ENCODE results near the gene GALNT10.
A peak's percentile ranks its signal among the peaks of the same experiment; 100 is the strongest.

DNA sequence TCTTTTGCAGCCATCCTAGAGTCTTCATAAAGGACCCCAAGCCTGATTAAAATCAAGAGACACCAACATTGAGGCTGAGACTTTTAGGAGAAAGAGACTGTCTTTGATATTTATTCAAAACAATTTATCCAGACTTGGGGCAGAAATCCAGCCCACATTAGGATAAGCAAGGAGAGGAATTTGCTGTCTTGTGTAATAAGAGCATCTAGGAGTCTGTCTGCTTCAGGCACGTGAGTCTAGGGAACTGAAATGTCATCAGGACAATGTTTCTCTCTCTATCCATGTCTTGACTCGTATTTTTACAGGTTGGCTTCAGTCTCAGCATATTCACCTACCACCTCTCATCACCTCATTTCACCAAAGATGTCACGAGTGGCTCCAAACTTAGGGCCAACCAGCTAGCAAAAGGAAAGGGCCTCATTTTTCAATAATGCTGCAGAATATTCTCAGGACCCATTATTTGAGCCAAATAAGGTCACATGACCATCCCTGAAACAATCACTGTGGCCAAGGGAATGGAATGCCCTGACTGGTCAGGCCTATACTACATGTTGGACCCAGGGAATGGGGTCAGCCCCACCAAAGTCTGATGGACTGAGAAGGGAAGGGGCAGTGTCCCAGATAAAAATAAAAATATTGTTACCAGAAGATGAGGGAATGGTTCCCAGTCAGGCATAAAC lies 184.9 kb downstream of the GALNT10 start:
- TF ChIP-seq CEBPB (IDR thresholded peaks at IDR 0.05; ENCODE audit: low read depth, low read length) (peak; percentile 69), RFX5 (IDR thresholded peaks at IDR 0.05; ENCODE audit: low read depth, low read length) (no peak), POLR2A (IDR thresholded peaks at IDR 0.05; ENCODE audit: low read depth, low read length) (no peak), SMC3 (IDR thresholded peaks at IDR 0.05; ENCODE audit: low read depth, low read length) (no peak)
- TF ChIP-seq, protein P1, sequence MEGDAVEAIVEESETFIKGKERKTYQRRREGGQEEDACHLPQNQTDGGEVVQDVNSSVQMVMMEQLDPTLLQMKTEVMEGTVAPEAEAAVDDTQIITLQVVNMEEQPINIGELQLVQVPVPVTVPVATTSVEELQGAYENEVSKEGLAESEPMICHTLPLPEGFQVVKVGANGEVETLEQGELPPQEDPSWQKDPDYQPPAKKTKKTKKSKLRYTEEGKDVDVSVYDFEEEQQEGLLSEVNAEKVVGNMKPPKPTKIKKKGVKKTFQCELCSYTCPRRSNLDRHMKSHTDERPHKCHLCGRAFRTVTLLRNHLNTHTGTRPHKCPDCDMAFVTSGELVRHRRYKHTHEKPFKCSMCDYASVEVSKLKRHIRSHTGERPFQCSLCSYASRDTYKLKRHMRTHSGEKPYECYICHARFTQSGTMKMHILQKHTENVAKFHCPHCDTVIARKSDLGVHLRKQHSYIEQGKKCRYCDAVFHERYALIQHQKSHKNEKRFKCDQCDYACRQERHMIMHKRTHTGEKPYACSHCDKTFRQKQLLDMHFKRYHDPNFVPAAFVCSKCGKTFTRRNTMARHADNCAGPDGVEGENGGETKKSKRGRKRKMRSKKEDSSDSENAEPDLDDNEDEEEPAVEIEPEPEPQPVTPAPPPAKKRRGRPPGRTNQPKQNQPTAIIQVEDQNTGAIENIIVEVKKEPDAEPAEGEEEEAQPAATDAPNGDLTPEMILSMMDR (conservative IDR thresholded peaks at IDR 0.05; ENCODE audit: low read depth, low read length) = no peak

Data from IMR-90 (cell line).